Measurements from ENCODE around the gene FIZ1.

The FIZ1 gene

DNA sequence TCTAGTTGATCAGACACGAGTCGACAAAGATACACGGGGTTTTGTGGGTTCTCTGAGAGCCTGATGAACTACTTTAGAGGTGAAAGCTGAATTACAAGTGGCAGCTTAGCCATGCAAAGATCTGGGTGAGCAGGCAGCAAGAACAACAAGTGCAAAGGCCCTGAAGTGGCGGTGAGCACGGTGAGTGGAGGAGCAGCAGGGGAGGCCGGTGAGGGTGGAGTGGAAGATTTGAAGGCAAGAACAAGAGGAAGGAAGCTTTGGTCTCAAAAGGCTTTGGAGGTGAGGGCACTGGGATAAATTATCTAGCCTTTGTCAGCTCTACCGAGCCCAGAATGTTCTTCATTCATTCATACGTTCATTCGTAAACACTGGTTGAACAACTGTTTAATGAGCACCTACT, 7.5 kb upstream of the FIZ1 start:
- TF ChIP-seq ZNF629 (tag by site-specific recombination; IDR thresholded peaks at IDR 0.05) = no peak
- TF ChIP-seq ZNF623 (tag by site-specific recombination; IDR thresholded peaks at IDR 0.05) = peak; percentile 48; the same call in 1 of the 2 replicates
- TF ChIP-seq ZNF664 (tag by site-specific recombination; IDR thresholded peaks at IDR 0.05) = peak; percentile 86
- Histone ChIP-seq H3K9me3 (ENCODE audit: control insufficient read depth, insufficient read depth, low read depth, low read length) (no peaks in the 10 kb centered on the region), H3K27ac (ENCODE audit: extremely low read depth, low read depth, low read length) (peak overlapping the region; percentile 88; the same call in 1 of the 2 replicates), H3K4me3 (ENCODE audit: low read depth, low read length) (no peak overlapping the region), H3K4me1 (ENCODE audit: control insufficient read depth, insufficient read depth, low read length) (peaks cover 5% of the 10 kb centered on the region; the same call in 1 of the 2 replicates), H3K36me3 (ENCODE audit: control insufficient read depth in 2 of 2, insufficient read depth in 1 of 2, low read length in 2 of 2) (peaks cover 17 to 29% of the 10 kb centered on the region in 2 experiments; a peak in 2 of 3 replicates)
- POLR2A ChIA-PET = interaction anchor here (1.0 to 4.5 kb wide), 10 partner anchors 15 to 446 kb away, joined by 3 to 75 read pairs (median 4); partner anchors contain the start of genes ISOC2, ZNF628 and ZNF784
- CTCF ChIA-PET = interaction anchor here (0.6 to 3.1 kb wide), 38 partner anchors 9 to 1738 kb away, joined by 3 to 50 read pairs (median 4); partner anchors contain the start of genes SBK2, ZNF579 and ZNF784

DNA sequence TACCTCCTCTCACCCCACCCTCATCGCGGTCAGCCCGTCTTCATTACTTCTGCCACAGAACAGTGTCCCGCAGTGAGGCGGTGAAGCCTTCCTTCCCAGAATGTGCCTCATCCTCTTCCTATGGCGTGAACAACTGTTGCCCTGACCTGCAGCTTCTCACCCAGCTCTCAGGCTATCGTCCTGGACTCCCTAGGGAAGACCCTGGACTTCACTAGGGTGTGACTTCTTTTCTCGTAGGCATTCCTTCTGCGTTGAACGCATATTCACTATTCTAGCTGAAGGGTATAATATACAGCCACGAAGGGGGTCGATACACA, 7.1 kb upstream of the FIZ1 start:
- POLR2A ChIA-PET = interaction anchor here (0.6 to 4.5 kb wide), 17 partner anchors 15 to 489 kb away, joined by 3 to 75 read pairs (median 4); partner anchors contain the start of genes ISOC2, PPP1R12C, UBE2S and ZNF579
- H3K27ac ChIP-seq (ENCODE audit: extremely low read depth, low read depth, low read length) = peak overlapping the region; percentile 88; the same call in 1 of the 2 replicates
- H3K9me3 ChIP-seq (ENCODE audit: control insufficient read depth, insufficient read depth, low read depth, low read length) = no peaks in the 10 kb centered on the region
- TF ChIP-seq SP7 (tag by site-specific recombination; IDR thresholded peaks at IDR 0.05) (no peak), HOXC10 (CRISPR knock-in tag; IDR thresholded peaks at IDR 0.05) (no peak), ZNF416 (tag by site-specific recombination; IDR thresholded peaks at IDR 0.05) (no peak), ZNF335 (tag by site-specific recombination; conservative IDR thresholded peaks at IDR 0.05) (peak; percentile 97), MEIS1 (CRISPR knock-in tag; IDR thresholded peaks at IDR 0.05; ENCODE audit: borderline replicate concordance) (no peak), ZNF184 (tag by site-specific recombination; IDR thresholded peaks at IDR 0.05) (no peak), ZNF560 (tag by site-specific recombination; IDR thresholded peaks at IDR 0.05; ENCODE audit: borderline replicate concordance) (no peak), ZBTB8A (tag by site-specific recombination; IDR thresholded peaks at IDR 0.05) (no peak), ZNF48 (tag by site-specific recombination; IDR thresholded peaks at IDR 0.05) (no peak), ZNF571 (tag by site-specific recombination; IDR thresholded peaks at IDR 0.05) (no peak)
- TF ChIP-seq, protein P1, sequence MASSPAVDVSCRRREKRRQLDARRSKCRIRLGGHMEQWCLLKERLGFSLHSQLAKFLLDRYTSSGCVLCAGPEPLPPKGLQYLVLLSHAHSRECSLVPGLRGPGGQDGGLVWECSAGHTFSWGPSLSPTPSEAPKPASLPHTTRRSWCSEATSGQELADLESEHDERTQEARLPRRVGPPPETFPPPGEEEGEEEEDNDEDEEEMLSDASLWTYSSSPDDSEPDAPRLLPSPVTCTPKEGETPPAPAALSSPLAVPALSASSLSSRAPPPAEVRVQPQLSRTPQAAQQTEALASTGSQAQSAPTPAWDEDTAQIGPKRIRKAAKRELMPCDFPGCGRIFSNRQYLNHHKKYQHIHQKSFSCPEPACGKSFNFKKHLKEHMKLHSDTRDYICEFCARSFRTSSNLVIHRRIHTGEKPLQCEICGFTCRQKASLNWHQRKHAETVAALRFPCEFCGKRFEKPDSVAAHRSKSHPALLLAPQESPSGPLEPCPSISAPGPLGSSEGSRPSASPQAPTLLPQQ (tag by site-specific recombination; IDR thresholded peaks at IDR 0.05) = 0 out of 2 replicates have a peak, but pooled peaks have one; percentile 11
- TF ChIP-seq, protein P2, sequence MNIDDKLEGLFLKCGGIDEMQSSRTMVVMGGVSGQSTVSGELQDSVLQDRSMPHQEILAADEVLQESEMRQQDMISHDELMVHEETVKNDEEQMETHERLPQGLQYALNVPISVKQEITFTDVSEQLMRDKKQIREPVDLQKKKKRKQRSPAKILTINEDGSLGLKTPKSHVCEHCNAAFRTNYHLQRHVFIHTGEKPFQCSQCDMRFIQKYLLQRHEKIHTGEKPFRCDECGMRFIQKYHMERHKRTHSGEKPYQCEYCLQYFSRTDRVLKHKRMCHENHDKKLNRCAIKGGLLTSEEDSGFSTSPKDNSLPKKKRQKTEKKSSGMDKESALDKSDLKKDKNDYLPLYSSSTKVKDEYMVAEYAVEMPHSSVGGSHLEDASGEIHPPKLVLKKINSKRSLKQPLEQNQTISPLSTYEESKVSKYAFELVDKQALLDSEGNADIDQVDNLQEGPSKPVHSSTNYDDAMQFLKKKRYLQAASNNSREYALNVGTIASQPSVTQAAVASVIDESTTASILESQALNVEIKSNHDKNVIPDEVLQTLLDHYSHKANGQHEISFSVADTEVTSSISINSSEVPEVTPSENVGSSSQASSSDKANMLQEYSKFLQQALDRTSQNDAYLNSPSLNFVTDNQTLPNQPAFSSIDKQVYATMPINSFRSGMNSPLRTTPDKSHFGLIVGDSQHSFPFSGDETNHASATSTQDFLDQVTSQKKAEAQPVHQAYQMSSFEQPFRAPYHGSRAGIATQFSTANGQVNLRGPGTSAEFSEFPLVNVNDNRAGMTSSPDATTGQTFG (tag by site-specific recombination; IDR thresholded peaks at IDR 0.05; ENCODE audit: borderline replicate concordance) = no peak
- TF ChIP-seq, protein P3, sequence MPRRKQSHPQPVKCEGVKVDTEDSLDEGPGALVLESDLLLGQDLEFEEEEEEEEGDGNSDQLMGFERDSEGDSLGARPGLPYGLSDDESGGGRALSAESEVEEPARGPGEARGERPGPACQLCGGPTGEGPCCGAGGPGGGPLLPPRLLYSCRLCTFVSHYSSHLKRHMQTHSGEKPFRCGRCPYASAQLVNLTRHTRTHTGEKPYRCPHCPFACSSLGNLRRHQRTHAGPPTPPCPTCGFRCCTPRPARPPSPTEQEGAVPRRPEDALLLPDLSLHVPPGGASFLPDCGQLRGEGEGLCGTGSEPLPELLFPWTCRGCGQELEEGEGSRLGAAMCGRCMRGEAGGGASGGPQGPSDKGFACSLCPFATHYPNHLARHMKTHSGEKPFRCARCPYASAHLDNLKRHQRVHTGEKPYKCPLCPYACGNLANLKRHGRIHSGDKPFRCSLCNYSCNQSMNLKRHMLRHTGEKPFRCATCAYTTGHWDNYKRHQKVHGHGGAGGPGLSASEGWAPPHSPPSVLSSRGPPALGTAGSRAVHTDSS (tag by site-specific recombination; IDR thresholded peaks at IDR 0.05) = no peak
- TF ChIP-seq, protein P4, sequence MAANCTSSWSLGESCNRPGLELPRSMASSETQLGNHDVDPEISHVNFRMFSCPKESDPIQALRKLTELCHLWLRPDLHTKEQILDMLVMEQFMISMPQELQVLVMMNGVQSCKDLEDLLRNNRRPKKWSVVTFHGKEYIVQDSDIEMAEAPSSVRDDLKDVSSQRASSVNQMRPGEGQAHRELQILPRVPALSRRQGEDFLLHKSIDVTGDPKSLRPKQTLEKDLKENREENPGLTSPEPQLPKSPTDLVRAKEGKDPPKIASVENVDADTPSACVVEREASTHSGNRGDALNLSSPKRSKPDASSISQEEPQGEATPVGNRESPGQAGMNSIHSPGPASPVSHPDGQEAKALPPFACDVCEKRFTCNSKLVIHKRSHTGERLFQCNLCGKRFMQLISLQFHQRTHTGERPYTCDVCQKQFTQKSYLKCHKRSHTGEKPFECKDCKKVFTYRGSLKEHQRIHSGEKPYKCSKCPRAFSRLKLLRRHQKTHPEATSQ (tag by site-specific recombination; IDR thresholded peaks at IDR 0.05) = no peak
- TF ChIP-seq, protein P5, sequence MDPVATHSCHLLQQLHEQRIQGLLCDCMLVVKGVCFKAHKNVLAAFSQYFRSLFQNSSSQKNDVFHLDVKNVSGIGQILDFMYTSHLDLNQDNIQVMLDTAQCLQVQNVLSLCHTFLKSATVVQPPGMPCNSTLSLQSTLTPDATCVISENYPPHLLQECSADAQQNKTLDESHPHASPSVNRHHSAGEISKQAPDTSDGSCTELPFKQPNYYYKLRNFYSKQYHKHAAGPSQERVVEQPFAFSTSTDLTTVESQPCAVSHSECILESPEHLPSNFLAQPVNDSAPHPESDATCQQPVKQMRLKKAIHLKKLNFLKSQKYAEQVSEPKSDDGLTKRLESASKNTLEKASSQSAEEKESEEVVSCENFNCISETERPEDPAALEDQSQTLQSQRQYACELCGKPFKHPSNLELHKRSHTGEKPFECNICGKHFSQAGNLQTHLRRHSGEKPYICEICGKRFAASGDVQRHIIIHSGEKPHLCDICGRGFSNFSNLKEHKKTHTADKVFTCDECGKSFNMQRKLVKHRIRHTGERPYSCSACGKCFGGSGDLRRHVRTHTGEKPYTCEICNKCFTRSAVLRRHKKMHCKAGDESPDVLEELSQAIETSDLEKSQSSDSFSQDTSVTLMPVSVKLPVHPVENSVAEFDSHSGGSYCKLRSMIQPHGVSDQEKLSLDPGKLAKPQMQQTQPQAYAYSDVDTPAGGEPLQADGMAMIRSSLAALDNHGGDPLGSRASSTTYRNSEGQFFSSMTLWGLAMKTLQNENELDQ (tag by site-specific recombination; IDR thresholded peaks at IDR 0.05; ENCODE audit: low read depth) = no peak
- TF ChIP-seq, protein P6, sequence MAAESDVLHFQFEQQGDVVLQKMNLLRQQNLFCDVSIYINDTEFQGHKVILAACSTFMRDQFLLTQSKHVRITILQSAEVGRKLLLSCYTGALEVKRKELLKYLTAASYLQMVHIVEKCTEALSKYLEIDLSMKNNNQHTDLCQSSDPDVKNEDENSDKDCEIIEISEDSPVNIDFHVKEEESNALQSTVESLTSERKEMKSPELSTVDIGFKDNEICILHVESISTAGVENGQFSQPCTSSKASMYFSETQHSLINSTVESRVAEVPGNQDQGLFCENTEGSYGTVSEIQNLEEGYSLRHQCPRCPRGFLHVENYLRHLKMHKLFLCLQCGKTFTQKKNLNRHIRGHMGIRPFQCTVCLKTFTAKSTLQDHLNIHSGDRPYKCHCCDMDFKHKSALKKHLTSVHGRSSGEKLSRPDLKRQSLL (tag by site-specific recombination; IDR thresholded peaks at IDR 0.05) = no peak
- TF ChIP-seq, protein P7, sequence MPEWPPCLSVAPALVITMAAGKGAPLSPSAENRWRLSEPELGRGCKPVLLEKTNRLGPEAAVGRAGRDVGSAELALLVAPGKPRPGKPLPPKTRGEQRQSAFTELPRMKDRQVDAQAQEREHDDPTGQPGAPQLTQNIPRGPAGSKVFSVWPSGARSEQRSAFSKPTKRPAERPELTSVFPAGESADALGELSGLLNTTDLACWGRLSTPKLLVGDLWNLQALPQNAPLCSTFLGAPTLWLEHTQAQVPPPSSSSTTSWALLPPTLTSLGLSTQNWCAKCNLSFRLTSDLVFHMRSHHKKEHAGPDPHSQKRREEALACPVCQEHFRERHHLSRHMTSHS (tag by site-specific recombination; IDR thresholded peaks at IDR 0.05) = no peak

More for the DNA sequence above, 7.1 kb upstream of the FIZ1 start:
- CTCF ChIA-PET = interaction anchor here (0.5 to 3.1 kb wide), 39 partner anchors 9 to 1738 kb away, joined by 3 to 50 read pairs (median 4); partner anchors contain the start of genes ISOC2, SBK2, ZNF579 and ZNF784
- Histone ChIP-seq H3K4me3 (ENCODE audit: low read depth, low read length) (peak overlapping the region; percentile 97), H3K36me3 (ENCODE audit: control insufficient read depth in 2 of 2, insufficient read depth in 1 of 2, low read length in 2 of 2) (peaks cover 17 to 27% of the 10 kb centered on the region in 2 experiments; a peak in 2 of 3 replicates), H3K4me1 (ENCODE audit: control insufficient read depth, insufficient read depth, low read length) (peaks cover 5% of the 10 kb centered on the region; the same call in 1 of the 2 replicates)

Measured in HEK293 (cell line).